Liver (tissue), 9 donors: ENCODE measurements around the gene TAGLN2. TPM values are rescaled to one million over a fixed set of nuclear protein-coding genes. Genes with fewer than 3 reads are reported as not detected.

Experiments
- DNase-seq: peaks from one replicate; pipeline ENCODE4 v3.0.0-alpha.2; 2017; ENCODE audit warnings: low spot score
- H3K27ac ChIP-seq, 2 donors: one replicate each; pipeline ENCODE4 v1.7.0; 2013; ENCODE audit warnings: inconsistent platforms in 2 of 2, low read length in 2 of 2, control low read depth in 1 of 2, low read depth in 1 of 2, mild to moderate bottlenecking in 1 of 2
- H3K27me3 ChIP-seq, 4 donors: one replicate each; pipeline versions ENCODE4 v1.6.1 to v1.7.0; 2013; ENCODE audit warnings: low read length in 3 of 4, inconsistent platforms in 1 of 4, mild to moderate bottlenecking in 1 of 4, moderate library complexity in 1 of 4; ENCODE audit not compliant: control insufficient read depth in 4 of 4, insufficient read depth in 4 of 4
- H3K36me3 ChIP-seq, 4 donors: one replicate each; pipeline versions ENCODE4 v1.6.1 to v1.7.0; 2013; ENCODE audit warnings: low read length in 3 of 4, mild to moderate bottlenecking in 3 of 4, low read depth in 1 of 4, moderate library complexity in 1 of 4; ENCODE audit not compliant: control insufficient read depth in 4 of 4, insufficient read depth in 3 of 4
- H3K4me1 ChIP-seq, 4 donors: one replicate each; pipeline versions ENCODE4 v1.6.1 to v1.7.0; 2013; ENCODE audit warnings: low read length in 3 of 4, mild to moderate bottlenecking in 3 of 4, moderate library complexity in 1 of 4; ENCODE audit not compliant: control insufficient read depth in 4 of 4, insufficient read depth in 4 of 4
- H3K4me3 ChIP-seq, 3 donors: one replicate each; pipeline versions ENCODE4 v1.6.1 to v1.7.0; 2013; ENCODE audit warnings: low read length in 3 of 3, control low read depth in 1 of 3, low read depth in 1 of 3, mild to moderate bottlenecking in 1 of 3
- H3K9ac ChIP-seq, 2 donors: one replicate each; pipeline ENCODE4 v1.7.0; 2013; ENCODE audit warnings: low read length in 2 of 2, mild to moderate bottlenecking in 2 of 2, moderate library complexity in 2 of 2, control low read depth in 1 of 2, low read depth in 1 of 2
- H3K9me3 ChIP-seq, 4 donors: one replicate each; pipeline versions ENCODE4 v1.6.1 to v1.7.0; 2013; ENCODE audit warnings: low read length in 3 of 4; ENCODE audit not compliant: control insufficient read depth in 4 of 4
- EGR1 ChIP-seq, 2 donors: IDR thresholded peaks; 2 replicates each; pipeline ENCODE4 v1.6.1; 2016 to 2018; ENCODE audit warnings: antibody characterized with exemption in 2 of 2, low read depth in 2 of 2
- FOXA1 ChIP-seq: IDR thresholded peaks from 2 replicates; pipeline ENCODE4 v1.6.1; 2016; ENCODE audit warnings: antibody characterized with exemption
- FOXA2 ChIP-seq: IDR thresholded peaks from 2 replicates; pipeline ENCODE4 v1.6.1; 2016; ENCODE audit warnings: antibody characterized with exemption
- GABPA ChIP-seq, 2 donors: IDR thresholded peaks in 1 of 2; conservative IDR thresholded peaks in 1 of 2; 2 replicates each; pipeline ENCODE4 v1.6.1; 2016; ENCODE audit warnings: antibody characterized with exemption in 2 of 2, mild to moderate bottlenecking in 1 of 2, moderate library complexity in 1 of 2
- HNF4A ChIP-seq, 2 donors: conservative IDR thresholded peaks; 2 replicates each; pipeline ENCODE4 v1.6.1; 2016; ENCODE audit warnings: antibody characterized with exemption in 2 of 2, mild to moderate bottlenecking in 2 of 2
- HNF4G ChIP-seq: IDR thresholded peaks from 2 replicates; pipeline ENCODE4 v1.6.1; 2016; ENCODE audit warnings: antibody characterized with exemption
- JUND ChIP-seq, 2 donors: IDR thresholded peaks; 2 replicates each; pipeline ENCODE4 v1.6.1; 2016; ENCODE audit warnings: antibody characterized with exemption in 2 of 2
- NR2F2 ChIP-seq: IDR thresholded peaks from 2 replicates; pipeline ENCODE4 v1.6.1; 2016; ENCODE audit warnings: antibody characterized with exemption
- RAD21 ChIP-seq, 2 donors: IDR thresholded peaks; 2 replicates each; pipeline ENCODE4 v1.6.1; 2016; ENCODE audit warnings: antibody characterized with exemption in 2 of 2, mild to moderate bottlenecking in 2 of 2
- RXRA ChIP-seq, 2 donors: IDR thresholded peaks; 2 replicates each; pipeline ENCODE4 v1.6.1; 2017 to 2018; ENCODE audit warnings: antibody characterized with exemption in 2 of 2, mild to moderate bottlenecking in 1 of 2
- SP1 ChIP-seq: IDR thresholded peaks from 2 replicates; pipeline ENCODE4 v1.6.1; 2018; ENCODE audit warnings: antibody characterized with exemption, mild to moderate bottlenecking
- TAF1 ChIP-seq: conservative IDR thresholded peaks from 2 replicates; pipeline ENCODE4 v1.6.1; 2016; ENCODE audit warnings: antibody characterized with exemption, mild to moderate bottlenecking
- YY1 ChIP-seq: IDR thresholded peaks from 2 replicates; pipeline ENCODE4 v1.6.1; 2016; ENCODE audit warnings: antibody characterized with exemption, mild to moderate bottlenecking
- ZBTB33 ChIP-seq: IDR thresholded peaks from 2 replicates; pipeline ENCODE4 v1.6.1; 2016; ENCODE audit warnings: antibody characterized with exemption
- WGBS: extraction: QIAGEN DNeasy Blood & Tissue Kit; methylation state at CpG from one replicate; pipeline ENCODE4 v1.1.7; 2013; 5-methylcytosine and 5-hydroxymethylcytosine counted together
- polyA plus RNA-seq, 2 donors: library from polyadenylated mRNA; stranded (reverse) in 1 of 2; unstranded in 1 of 2; fragments of 200-250 nt in 1 of 2; fragments of >200 nt in 1 of 2; fragmentation: Nextera tagmentation in 1 of 2; extraction: Ambion mirVana in 1 of 2; gene quantifications; one replicate each; pipeline versions ENCODE4 v1.2.1 to v1.2.3, GENCODE V29; 2013 to 2015
- total RNA-seq, 2 donors: library from RNA; depleted of rRNA; stranded (reverse); fragments of >200 nt; gene quantifications; one replicate each; pipeline ENCODE4 v1.2.3, GENCODE V29; 2014
- TF ChIP-seq, protein P1 (sequence below): IDR thresholded peaks from 2 replicates; pipeline ENCODE4 v1.6.1; 2016; ENCODE audit warnings: antibody characterized with exemption
- TF ChIP-seq, protein P2 (sequence below): IDR thresholded peaks from 2 replicates; pipeline ENCODE4 v1.6.1; 2016; ENCODE audit warnings: antibody characterized with exemption
- TF ChIP-seq, protein P3 (sequence below): IDR thresholded peaks from 2 replicates; pipeline ENCODE4 v1.6.1; 2016; ENCODE audit warnings: antibody characterized with exemption, mild to moderate bottlenecking
- TF ChIP-seq, protein P4 (sequence below): fragments of 150-350 bp; IDR thresholded peaks from 2 replicates; pipeline ENCODE4 v1.5.1; 2017; ENCODE audit warnings: improper control_type of control experiment, low read depth, low read length; ENCODE audit not compliant: missing input control
- donor health status: healthy.
- donor health status: healthy.
- donor health status: healthy.
- donor health status: healthy.
- donor health status: healthy.

The TAGLN2 gene
- total and polyA plus RNA-seq, 4 donors = 46.4 to 113 (median 79.8) TPM

DNA sequence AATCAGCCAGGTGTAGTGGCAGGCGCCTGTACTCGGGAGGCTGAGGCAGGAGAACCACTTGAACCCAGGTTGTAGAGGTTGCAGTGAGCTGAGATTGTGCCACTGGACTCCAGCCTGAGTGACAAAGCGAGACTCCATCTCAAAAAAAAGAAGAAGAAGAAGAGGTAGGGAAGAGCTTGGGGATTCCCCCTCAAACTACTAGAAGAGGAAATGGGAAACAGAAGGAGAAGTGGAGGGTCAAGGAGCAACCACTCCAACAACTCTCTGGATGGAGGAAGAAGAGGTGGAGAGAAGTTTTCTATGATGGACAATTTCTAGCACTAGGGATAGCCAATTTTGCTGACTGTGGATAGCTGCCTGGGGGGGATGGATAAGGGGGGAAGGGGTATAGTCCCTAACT is 43.6 kb upstream of the TAGLN2 start:
- Histone ChIP-seq H3K27ac (no peak overlapping the region), H3K9me3 (no peaks in the 10 kb centered on the region), H3K36me3 (no peaks in the 10 kb centered on the region), H3K9ac (no peak overlapping the region), H3K27me3 (no peaks in the 10 kb centered on the region), H3K4me3 (no peak overlapping the region), H3K4me1 (peaks cover 8 to 20% (median 16%) of the 10 kb centered on the region in 4 donors)
- 97% methylated on average over 3 of the region's 3 CpGs for WGBS
- no peak for DNase-seq
- TF ChIP-seq RAD21 (IDR thresholded peaks at IDR 0.05) (no peak), EGR1 (IDR thresholded peaks at IDR 0.05; ENCODE audit: low read depth in 2 of 2) (no peak), NR2F2 (no peak), RXRA (IDR thresholded peaks at IDR 0.05) (no peak), FOXA2 (no peak), HNF4A (conservative IDR thresholded peaks at IDR 0.05) (no peak), JUND (IDR thresholded peaks at IDR 0.05) (no peak), YY1 (no peak), ZBTB33 (no peak), HNF4G (no peak), SP1 (no peak), TAF1 (no peak), GABPA (IDR thresholded peaks at IDR 0.05 in 1 of 2, conservative IDR thresholded peaks at IDR 0.05 in 1 of 2) (no peak), FOXA1 (no peak)
- TF ChIP-seq, protein P1, sequence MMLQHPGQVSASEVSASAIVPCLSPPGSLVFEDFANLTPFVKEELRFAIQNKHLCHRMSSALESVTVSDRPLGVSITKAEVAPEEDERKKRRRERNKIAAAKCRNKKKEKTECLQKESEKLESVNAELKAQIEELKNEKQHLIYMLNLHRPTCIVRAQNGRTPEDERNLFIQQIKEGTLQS = no peak
- TF ChIP-seq, protein P2, sequence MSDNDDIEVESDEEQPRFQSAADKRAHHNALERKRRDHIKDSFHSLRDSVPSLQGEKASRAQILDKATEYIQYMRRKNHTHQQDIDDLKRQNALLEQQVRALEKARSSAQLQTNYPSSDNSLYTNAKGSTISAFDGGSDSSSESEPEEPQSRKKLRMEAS = no peak
- TF ChIP-seq, protein P3, sequence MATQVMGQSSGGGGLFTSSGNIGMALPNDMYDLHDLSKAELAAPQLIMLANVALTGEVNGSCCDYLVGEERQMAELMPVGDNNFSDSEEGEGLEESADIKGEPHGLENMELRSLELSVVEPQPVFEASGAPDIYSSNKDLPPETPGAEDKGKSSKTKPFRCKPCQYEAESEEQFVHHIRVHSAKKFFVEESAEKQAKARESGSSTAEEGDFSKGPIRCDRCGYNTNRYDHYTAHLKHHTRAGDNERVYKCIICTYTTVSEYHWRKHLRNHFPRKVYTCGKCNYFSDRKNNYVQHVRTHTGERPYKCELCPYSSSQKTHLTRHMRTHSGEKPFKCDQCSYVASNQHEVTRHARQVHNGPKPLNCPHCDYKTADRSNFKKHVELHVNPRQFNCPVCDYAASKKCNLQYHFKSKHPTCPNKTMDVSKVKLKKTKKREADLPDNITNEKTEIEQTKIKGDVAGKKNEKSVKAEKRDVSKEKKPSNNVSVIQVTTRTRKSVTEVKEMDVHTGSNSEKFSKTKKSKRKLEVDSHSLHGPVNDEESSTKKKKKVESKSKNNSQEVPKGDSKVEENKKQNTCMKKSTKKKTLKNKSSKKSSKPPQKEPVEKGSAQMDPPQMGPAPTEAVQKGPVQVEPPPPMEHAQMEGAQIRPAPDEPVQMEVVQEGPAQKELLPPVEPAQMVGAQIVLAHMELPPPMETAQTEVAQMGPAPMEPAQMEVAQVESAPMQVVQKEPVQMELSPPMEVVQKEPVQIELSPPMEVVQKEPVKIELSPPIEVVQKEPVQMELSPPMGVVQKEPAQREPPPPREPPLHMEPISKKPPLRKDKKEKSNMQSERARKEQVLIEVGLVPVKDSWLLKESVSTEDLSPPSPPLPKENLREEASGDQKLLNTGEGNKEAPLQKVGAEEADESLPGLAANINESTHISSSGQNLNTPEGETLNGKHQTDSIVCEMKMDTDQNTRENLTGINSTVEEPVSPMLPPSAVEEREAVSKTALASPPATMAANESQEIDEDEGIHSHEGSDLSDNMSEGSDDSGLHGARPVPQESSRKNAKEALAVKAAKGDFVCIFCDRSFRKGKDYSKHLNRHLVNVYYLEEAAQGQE = no peak
- TF ChIP-seq, protein P4, sequence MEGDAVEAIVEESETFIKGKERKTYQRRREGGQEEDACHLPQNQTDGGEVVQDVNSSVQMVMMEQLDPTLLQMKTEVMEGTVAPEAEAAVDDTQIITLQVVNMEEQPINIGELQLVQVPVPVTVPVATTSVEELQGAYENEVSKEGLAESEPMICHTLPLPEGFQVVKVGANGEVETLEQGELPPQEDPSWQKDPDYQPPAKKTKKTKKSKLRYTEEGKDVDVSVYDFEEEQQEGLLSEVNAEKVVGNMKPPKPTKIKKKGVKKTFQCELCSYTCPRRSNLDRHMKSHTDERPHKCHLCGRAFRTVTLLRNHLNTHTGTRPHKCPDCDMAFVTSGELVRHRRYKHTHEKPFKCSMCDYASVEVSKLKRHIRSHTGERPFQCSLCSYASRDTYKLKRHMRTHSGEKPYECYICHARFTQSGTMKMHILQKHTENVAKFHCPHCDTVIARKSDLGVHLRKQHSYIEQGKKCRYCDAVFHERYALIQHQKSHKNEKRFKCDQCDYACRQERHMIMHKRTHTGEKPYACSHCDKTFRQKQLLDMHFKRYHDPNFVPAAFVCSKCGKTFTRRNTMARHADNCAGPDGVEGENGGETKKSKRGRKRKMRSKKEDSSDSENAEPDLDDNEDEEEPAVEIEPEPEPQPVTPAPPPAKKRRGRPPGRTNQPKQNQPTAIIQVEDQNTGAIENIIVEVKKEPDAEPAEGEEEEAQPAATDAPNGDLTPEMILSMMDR = no peak
